Adrenal gland (tissue), 5 donors: Measurements from ENCODE around the gene BOK.

Source experiments
- CTCF ChIP-seq, 6 experiments: fragments of 450-650 bp in 4 of 6; fragments of 200-600 bp in 2 of 6; sonication (generic) in 1 of 6; IDR thresholded peaks; 1 replicate in 5 of 6; 2 replicates in 1 of 6; pipeline versions ENCODE4 v1.5.1 to v1.8.0; 2016 to 2021; ENCODE audit warnings: antibody characterized with exemption in 6 of 6, mild to moderate bottlenecking in 2 of 6, moderate library complexity in 1 of 6
- POLR2A ChIP-seq, 2 donors: fragments of 450-650 bp; IDR thresholded peaks; one replicate each; pipeline ENCODE4 v1.6.1; 2017; ENCODE audit warnings: antibody characterized with exemption in 2 of 2, mild to moderate bottlenecking in 2 of 2, moderate library complexity in 1 of 2
- donor health status: DM: no; HTN: no; CAD: no.

- TF ChIP-seq CTCF (IDR thresholded peaks at IDR 0.05) = no peak
- no peak for TF ChIP-seq POLR2A (IDR thresholded peaks at IDR 0.05)
Observed at GRCh38 chr2:241602720-241603119, 44.2 kb downstream of the BOK start.
